RCC 7860 (cell line): ENCODE results near the gene ARID5A.
"Not testable (repeated sequence)": the region's sequence is repeated elsewhere in the genome, so short reads cannot be mapped to it uniquely, and the experiment has no call there.

Experiments
- DNase-seq: peaks from one replicate; pipeline ENCODE4 v3.0.0-alpha.2; 2015; ENCODE audit warnings: low spot score
- FAIRE-seq: peaks from 2 replicates; lab custom pipeline; 2012; peaks lifted over from hg19 to GRCh38; lab: Jason Lieb, UNC

ARID5A gene

GRCh38 chr2:96553176-96553956 is 16.8 kb downstream of the ARID5A start:
- DNase-seq (no peak), FAIRE-seq (no peak)

- not testable (repeated sequence) for DNase-seq, FAIRE-seq
Measured at GRCh38 chr2:96553957-96554292, 17.4 kb downstream of the ARID5A start.

GRCh38 chr2:96554293-96555145 is 18.0 kb downstream of the ARID5A start:
- no peak for FAIRE-seq
- DNase-seq, result peak; percentile 26

GRCh38 chr2:96555146-96555610 is 18.6 kb downstream of the ARID5A start:
- no peak for DNase-seq
- FAIRE-seq, result no peak

GRCh38 chr2:96556441-96557330 is 20.1 kb downstream of the ARID5A start:
- FAIRE-seq (peak; percentile 98), DNase-seq (peak; percentile 100)

- not testable (repeated sequence) for DNase-seq, FAIRE-seq
Measured at GRCh38 chr2:96557421-96557820, 20.9 kb downstream of the ARID5A start.

GRCh38 chr2:96558061-96558460 is 21.5 kb downstream of the ARID5A start:
- no peak for FAIRE-seq

GRCh38 chr2:96558485-96558884 is 21.9 kb downstream of the ARID5A start:
- FAIRE-seq, result no peak

More at GRCh38 chr2:96558061-96558460, 21.5 kb downstream of the ARID5A start:
- DNase-seq, result no peak

GRCh38 chr2:96564026-96564425 is 27.5 kb downstream of the ARID5A start:
- no peak for FAIRE-seq
- DNase-seq, result no peak

More at GRCh38 chr2:96558485-96558884, 21.9 kb downstream of the ARID5A start:
- DNase-seq, result no peak

GRCh38 chr2:96564563-96564962 is 28.0 kb downstream of the ARID5A start:
- DNase-seq (no peak), FAIRE-seq (no peak)

GRCh38 chr2:96565111-96565510 is 28.6 kb downstream of the ARID5A start:
- no peak for FAIRE-seq

GRCh38 chr2:96568094-96568493 is 31.5 kb downstream of the ARID5A start:
- FAIRE-seq (no peak), DNase-seq (no peak)

More at GRCh38 chr2:96565111-96565510, 28.6 kb downstream of the ARID5A start:
- DNase-seq, result no peak

GRCh38 chr2:96574364-96574763 is 37.8 kb downstream of the ARID5A start:
- DNase-seq, result no peak
- FAIRE-seq, result no peak

GRCh38 chr2:96575785-96576456 is 39.4 kb downstream of the ARID5A start:
- FAIRE-seq, result no peak
- DNase-seq, result no peak

GRCh38 chr2:96577501-96577900 is 40.9 kb downstream of the ARID5A start:
- FAIRE-seq, result no peak
- DNase-seq, result no peak

- no peak for DNase-seq
Measured at GRCh38 chr2:96578731-96579130, 42.2 kb downstream of the ARID5A start.

GRCh38 chr2:96579422-96579821 is 42.9 kb downstream of the ARID5A start:
- FAIRE-seq (no peak), DNase-seq (no peak)

More at GRCh38 chr2:96578731-96579130, 42.2 kb downstream of the ARID5A start:
- no peak for FAIRE-seq

- FAIRE-seq, result no peak
- peak; percentile 50 for DNase-seq
Measured at GRCh38 chr2:96580771-96581170, 44.2 kb downstream of the ARID5A start.

GRCh38 chr2:96584017-96584416 is 47.5 kb downstream of the ARID5A start:
- FAIRE-seq (no peak), DNase-seq (no peak)

GRCh38 chr2:96587843-96588242 is 51.3 kb downstream of the ARID5A start:
- no peak for FAIRE-seq
- no peak for DNase-seq
